SK-N-SH treated with all-trans-retinoic acid at 6 μM for 48 hours (cell line): Measurements from ENCODE around the gene UBR3.

Source experiments
- ARNTL ChIP-seq: fragments of 450-650 bp; formaldehyde crosslinking; IDR thresholded peaks from 2 replicates; pipeline ENCODE4 v1.5.0; 2020; ENCODE audit warnings: low read depth, mild to moderate bottlenecking, moderate library complexity, borderline replicate concordance
- CSDC2 ChIP-seq: fragments of 250-450 bp; sonication (Bioruptor Pico); IDR thresholded peaks from 2 replicates; pipeline ENCODE4 v1.5.0; 2020; ENCODE audit warnings: mild to moderate bottlenecking, moderate library complexity
- GLIS3 ChIP-seq: fragments of 250-450 bp; sonication (Bioruptor Pico); IDR thresholded peaks from 2 replicates; pipeline ENCODE4 v1.5.0; 2020; ENCODE audit warnings: mild to moderate bottlenecking, moderate library complexity
- ISL1 ChIP-seq: fragments of 250-450 bp; sonication (Bioruptor Pico); IDR thresholded peaks from 2 replicates; pipeline ENCODE4 v2.1.2; 2022; ENCODE audit warnings: mild to moderate bottlenecking, moderate library complexity
- OSR1 ChIP-seq: fragments of 250-450 bp; sonication (Bioruptor Pico); IDR thresholded peaks from 2 replicates; pipeline ENCODE4 v1.8.0; 2022; ENCODE audit warnings: moderate library complexity, mild to moderate bottlenecking, inconsistent platforms
- TCF4 ChIP-seq: fragments of 250-450 bp; sonication (Bioruptor Pico); IDR thresholded peaks from 2 replicates; pipeline ENCODE4 v1.8.0; 2021; ENCODE audit warnings: mild to moderate bottlenecking, moderate library complexity, borderline replicate concordance
- ZC3H10 ChIP-seq: fragments of 250-450 bp; sonication (Bioruptor Pico); IDR thresholded peaks from 2 replicates; pipeline ENCODE4 v1.5.1; 2021; ENCODE audit warnings: mild to moderate bottlenecking, moderate library complexity
- ZFP3 ChIP-seq: fragments of 250-450 bp; sonication (Bioruptor Pico); IDR thresholded peaks from 2 replicates; pipeline ENCODE4 v1.5.0; 2020; ENCODE audit warnings: mild to moderate bottlenecking, moderate library complexity
- ZFP30 ChIP-seq: fragments of 450-650 bp; formaldehyde crosslinking; IDR thresholded peaks from 2 replicates; pipeline ENCODE4 v1.5.0; 2022; ENCODE audit warnings: mild to moderate bottlenecking, moderate library complexity
- ZNF70 ChIP-seq: fragments of 450-650 bp; formaldehyde crosslinking; IDR thresholded peaks from 2 replicates; pipeline ENCODE4 v1.5.0; 2020; ENCODE audit warnings: mild to moderate bottlenecking, moderate library complexity
- TF ChIP-seq, protein P1 (sequence below): fragments of 250-450 bp; sonication (Bioruptor Pico); IDR thresholded peaks from 2 replicates; pipeline ENCODE4 v1.5.1; 2020; ENCODE audit warnings: low read depth, mild to moderate bottlenecking, moderate library complexity

DNA sequence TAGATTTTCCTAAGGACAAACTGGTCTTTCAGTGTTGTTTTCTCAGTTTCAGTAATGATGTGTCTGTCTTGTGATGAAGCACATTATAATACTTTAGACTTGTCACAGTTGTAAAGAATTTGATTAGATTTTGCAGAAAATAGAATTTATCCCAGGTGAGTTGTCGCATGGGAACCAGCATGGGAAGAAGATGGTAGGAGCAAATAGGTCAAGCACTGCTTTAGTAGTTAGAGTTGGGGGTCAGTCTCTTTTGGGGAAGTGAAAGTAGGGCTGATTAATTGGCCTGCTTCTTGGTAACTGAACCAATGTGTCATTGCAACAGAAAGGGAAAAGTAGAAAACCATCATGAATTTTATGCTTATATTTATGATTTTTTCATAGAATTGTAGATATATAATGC is 197.5 kb downstream of the UBR3 start:
- no peak for TF ChIP-seq ZC3H10
- no peak for TF ChIP-seq OSR1 (CRISPR knock-in tag)
- TF ChIP-seq, protein P1, sequence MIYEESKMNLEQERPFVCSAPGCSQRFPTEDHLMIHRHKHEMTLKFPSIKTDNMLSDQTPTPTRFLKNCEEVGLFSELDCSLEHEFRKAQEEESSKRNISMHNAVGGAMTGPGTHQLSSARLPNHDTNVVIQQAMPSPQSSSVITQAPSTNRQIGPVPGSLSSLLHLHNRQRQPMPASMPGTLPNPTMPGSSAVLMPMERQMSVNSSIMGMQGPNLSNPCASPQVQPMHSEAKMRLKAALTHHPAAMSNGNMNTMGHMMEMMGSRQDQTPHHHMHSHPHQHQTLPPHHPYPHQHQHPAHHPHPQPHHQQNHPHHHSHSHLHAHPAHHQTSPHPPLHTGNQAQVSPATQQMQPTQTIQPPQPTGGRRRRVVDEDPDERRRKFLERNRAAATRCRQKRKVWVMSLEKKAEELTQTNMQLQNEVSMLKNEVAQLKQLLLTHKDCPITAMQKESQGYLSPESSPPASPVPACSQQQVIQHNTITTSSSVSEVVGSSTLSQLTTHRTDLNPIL (CRISPR knock-in tag) = no peak
- TF ChIP-seq ISL1 = no peak
- no peak for TF ChIP-seq ZFP3
- no peak for TF ChIP-seq CSDC2 (CRISPR knock-in tag)
- TF ChIP-seq ZNF70 = no peak
- TF ChIP-seq TCF4 = no peak
- TF ChIP-seq ZFP30 = no peak
- TF ChIP-seq ARNTL = no peak
- no peak for TF ChIP-seq GLIS3 (CRISPR knock-in tag)
